Aorta (tissue), 5 donors: ENCODE measurements around the gene KIF6. TPM values are rescaled to one million over a fixed set of nuclear protein-coding genes. Genes with fewer than 3 reads are reported as not detected.

Experiments
- ATAC-seq: fragments of 200-7000 bp; cut with Tn5 transposase; one replicate; pipeline ENCODE4 v1.9.1; 2022; ENCODE audit warnings: moderate library complexity; ENCODE audit not compliant: low FRiP score
- DNase-seq, 2 donors: peaks; one replicate each; pipeline ENCODE4 v3.0.0-alpha.2; 2020
- H3K27ac ChIP-seq, 2 donors: one replicate each; pipeline ENCODE4 v1.5.1; 2013; ENCODE audit warnings: low read length in 2 of 2, mild to moderate bottlenecking in 2 of 2, moderate library complexity in 2 of 2, control low read depth in 1 of 2, inconsistent platforms in 1 of 2, low read depth in 1 of 2
- H3K27me3 ChIP-seq, 2 donors: one replicate each; pipeline ENCODE4 v1.6.1; 2013; ENCODE audit warnings: control low read depth in 1 of 2, low read length in 1 of 2, mild to moderate bottlenecking in 1 of 2, moderate library complexity in 1 of 2; ENCODE audit not compliant: insufficient read depth in 2 of 2, control insufficient read depth in 1 of 2
- H3K36me3 ChIP-seq, 2 donors: one replicate each; pipeline ENCODE4 v1.6.1; 2013; ENCODE audit warnings: control low read depth in 1 of 2, low read length in 1 of 2, mild to moderate bottlenecking in 1 of 2; ENCODE audit not compliant: insufficient read depth in 2 of 2, control insufficient read depth in 1 of 2
- H3K4me1 ChIP-seq, 2 donors: one replicate each; pipeline ENCODE4 v1.6.1; 2013; ENCODE audit warnings: low read length in 2 of 2, control low read depth in 1 of 2, mild to moderate bottlenecking in 1 of 2, moderate library complexity in 1 of 2; ENCODE audit not compliant: insufficient read depth in 2 of 2, control insufficient read depth in 1 of 2
- H3K4me3 ChIP-seq, 2 donors: one replicate each; pipeline ENCODE4 v1.5.1; 2013; ENCODE audit warnings: low read length in 2 of 2, control low read depth in 1 of 2, mild to moderate bottlenecking in 1 of 2
- H3K9me3 ChIP-seq: one replicate; pipeline ENCODE4 v1.6.1; 2013; ENCODE audit warnings: mild to moderate bottlenecking, low read length; ENCODE audit not compliant: control insufficient read depth
- WGBS, 2 donors: extraction: QIAGEN DNeasy Blood & Tissue Kit; methylation state at CpG; one replicate each; pipeline ENCODE4 v1.1.7; 2013; 5-methylcytosine and 5-hydroxymethylcytosine counted together
- intact Hi-C, 2 donors: fragments of 100-400 bp; cut with DNase I; formaldehyde crosslinking; loops; one replicate each; pipeline versions ENCODE4 v1.14.2 to v1.15.0; 2022
- polyA plus RNA-seq, 2 donors: library from polyadenylated mRNA; stranded (reverse); fragments of 200-250 nt; gene quantifications; one replicate each; pipeline ENCODE4 v1.2.3, GENCODE V29; 2013
- total RNA-seq, 2 donors: library from RNA; stranded (reverse); fragmentation: NEBNext Ultra II Directional; extraction: Animal tissue kit (Norgen Biotek cat#: 25700); gene quantifications; one replicate each; pipeline ENCODE4 v1.2.1, GENCODE V29; 2021
- donor health status: healthy with polysubstance abuse.
- donor health status: Bipolar disorder and iron deficiency.
- donor health status: DM: no; HTN: no; CAD: no.
- donor health status: DM: no; HTN: no; CAD: no.
- donor health status: DM: yes; HTN: yes; CAD: no.

Gene KIF6
- total and polyA plus RNA-seq, 4 donors = 0.39 to 0.63 (median 0.42) TPM; not detected in 1

DNA sequence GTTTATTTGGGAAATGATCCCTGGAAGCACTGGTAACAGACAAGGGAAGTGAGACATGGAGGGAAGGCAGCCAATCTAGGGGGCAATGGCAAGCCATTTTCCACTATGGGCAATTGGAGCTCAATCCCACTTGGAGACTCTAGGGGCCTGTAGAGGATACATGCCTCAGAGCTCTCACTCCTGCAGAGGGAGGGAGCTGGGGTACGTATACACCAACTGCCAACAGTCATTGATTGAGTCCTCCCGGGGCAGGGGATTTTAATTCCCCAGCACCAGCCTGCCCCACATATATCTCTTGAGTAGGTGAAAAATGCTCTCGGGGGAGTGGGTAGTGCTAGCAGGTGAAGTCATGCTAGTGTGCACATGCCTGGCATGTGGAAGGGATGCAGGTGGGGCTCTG is 323.8 kb downstream of the KIF6 start:
- DNase-seq (no peak), ATAC-seq (no peak)
- H3K9me3 ChIP-seq = no peaks in the 10 kb centered on the region
- H3K4me3 ChIP-seq = no peak overlapping the region
- no peaks in the 10 kb centered on the region for H3K4me1 ChIP-seq
- intact Hi-C loops = no loop called here
- no peak overlapping the region for H3K27ac ChIP-seq
- no peaks in the 10 kb centered on the region for H3K27me3 ChIP-seq
- 97 to 98% methylated on average over 3 of the region's 3 CpGs for WGBS, 2 donors
- H3K36me3 ChIP-seq = no peaks in the 10 kb centered on the region

DNA sequence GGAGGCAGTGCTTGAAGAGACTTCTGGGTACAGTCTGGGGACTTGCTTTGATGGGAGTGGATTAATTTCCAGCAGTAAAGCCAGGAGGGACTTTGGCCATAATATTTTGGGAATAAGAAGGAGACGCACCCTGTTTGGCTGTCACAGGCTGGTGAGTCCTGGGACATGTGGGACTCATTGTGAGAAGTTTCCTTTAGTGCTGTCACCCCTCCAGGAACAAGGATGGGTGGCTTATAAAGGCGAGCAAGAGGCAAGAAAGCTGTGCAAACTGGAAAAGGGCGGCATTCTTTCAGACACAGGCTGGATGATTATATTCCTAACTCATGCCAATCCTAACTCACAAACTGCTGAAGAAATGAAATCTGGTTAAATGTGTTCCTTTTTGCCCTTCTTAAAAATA is 325.2 kb downstream of the KIF6 start:
- no peaks in the 10 kb centered on the region for H3K27me3 ChIP-seq
- ATAC-seq = no peak
- H3K4me3 ChIP-seq = no peak overlapping the region
- no peaks in the 10 kb centered on the region for H3K9me3 ChIP-seq
- H3K36me3 ChIP-seq = no peaks in the 10 kb centered on the region
- no peaks in the 10 kb centered on the region for H3K4me1 ChIP-seq
- intact Hi-C loops = no loop called here
- 30 to 50% methylated on average over 3 of the region's 3 CpGs for WGBS, 2 donors
- no peak for DNase-seq
- no peak overlapping the region for H3K27ac ChIP-seq

- Histone ChIP-seq H3K9me3 (no peaks in the 10 kb centered on the region), H3K4me1 (no peaks in the 10 kb centered on the region), H3K36me3 (no peaks in the 10 kb centered on the region), H3K27ac (no peak overlapping the region), H3K27me3 (no peaks in the 10 kb centered on the region), H3K4me3 (no peak overlapping the region)
- WGBS, 2 donors = 89 to 95% methylated on average over 5 of the region's 5 CpGs
- DNase-seq = no peak
- ATAC-seq = no peak
- intact Hi-C loops = no loop called here
Measured at GRCh38 chr6:39396854-39397253, 328.4 kb downstream of the KIF6 start.

DNA sequence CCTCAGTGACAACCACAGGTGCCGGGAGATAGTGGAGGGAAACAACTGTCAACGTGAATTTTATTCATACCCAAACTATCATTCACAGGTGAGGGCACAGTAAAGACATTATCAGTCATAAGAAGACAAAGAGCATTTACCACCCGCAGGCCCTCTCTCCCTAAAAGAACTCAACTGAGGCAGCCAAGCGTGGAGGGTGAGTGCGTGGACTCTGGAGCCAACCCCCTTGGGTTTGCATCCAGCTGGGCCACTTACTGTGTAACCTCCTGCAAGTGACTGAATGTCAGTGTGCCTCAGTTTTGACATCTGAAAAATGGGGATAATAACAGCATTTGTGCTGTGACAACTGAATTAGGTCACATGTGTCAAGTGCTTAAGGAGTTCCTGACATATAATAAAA is 332.1 kb downstream of the KIF6 start:
- H3K36me3 ChIP-seq = no peaks in the 10 kb centered on the region
- no peaks in the 10 kb centered on the region for H3K27me3 ChIP-seq
- intact Hi-C loops = no loop called here
- no peak overlapping the region for H3K27ac ChIP-seq
- no peak overlapping the region for H3K4me3 ChIP-seq
- DNase-seq (no peak), ATAC-seq (no peak)
- H3K4me1 ChIP-seq = no peaks in the 10 kb centered on the region
- no peaks in the 10 kb centered on the region for H3K9me3 ChIP-seq
- WGBS, 2 donors = 92 to 95% methylated on average over 5 of the region's 5 CpGs

- ATAC-seq (no peak), DNase-seq (no peak)
- no peak overlapping the region for H3K4me3 ChIP-seq
- 95 to 97% methylated on average over 8 of the region's 8 CpGs for WGBS, 2 donors
- no peaks in the 10 kb centered on the region for H3K36me3 ChIP-seq
- intact Hi-C loops = no loop called here
- no peaks in the 10 kb centered on the region for H3K4me1 ChIP-seq
- no peak overlapping the region for H3K27ac ChIP-seq
- no peaks in the 10 kb centered on the region for H3K27me3 ChIP-seq
- H3K9me3 ChIP-seq = no peaks in the 10 kb centered on the region
Measured at GRCh38 chr6:39391182-39391581, 334.0 kb downstream of the KIF6 start.

DNA sequence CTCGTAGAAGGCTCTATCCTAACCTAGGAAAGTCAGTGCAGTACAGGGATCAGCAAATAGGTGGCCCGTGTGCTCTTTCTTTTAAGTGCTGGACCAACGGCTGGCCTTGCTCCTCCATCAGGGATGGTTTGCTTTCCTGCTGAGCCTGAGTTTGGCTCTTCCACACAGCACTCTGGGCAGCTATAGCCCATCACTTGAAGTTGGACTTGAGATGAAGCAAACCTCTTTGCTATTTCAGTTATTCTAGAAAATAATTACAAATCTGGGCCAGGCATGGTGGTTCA is 335.8 kb downstream of the KIF6 start:
- 82 to 90% methylated on average over 3 of the region's 3 CpGs for WGBS, 2 donors

DNA sequence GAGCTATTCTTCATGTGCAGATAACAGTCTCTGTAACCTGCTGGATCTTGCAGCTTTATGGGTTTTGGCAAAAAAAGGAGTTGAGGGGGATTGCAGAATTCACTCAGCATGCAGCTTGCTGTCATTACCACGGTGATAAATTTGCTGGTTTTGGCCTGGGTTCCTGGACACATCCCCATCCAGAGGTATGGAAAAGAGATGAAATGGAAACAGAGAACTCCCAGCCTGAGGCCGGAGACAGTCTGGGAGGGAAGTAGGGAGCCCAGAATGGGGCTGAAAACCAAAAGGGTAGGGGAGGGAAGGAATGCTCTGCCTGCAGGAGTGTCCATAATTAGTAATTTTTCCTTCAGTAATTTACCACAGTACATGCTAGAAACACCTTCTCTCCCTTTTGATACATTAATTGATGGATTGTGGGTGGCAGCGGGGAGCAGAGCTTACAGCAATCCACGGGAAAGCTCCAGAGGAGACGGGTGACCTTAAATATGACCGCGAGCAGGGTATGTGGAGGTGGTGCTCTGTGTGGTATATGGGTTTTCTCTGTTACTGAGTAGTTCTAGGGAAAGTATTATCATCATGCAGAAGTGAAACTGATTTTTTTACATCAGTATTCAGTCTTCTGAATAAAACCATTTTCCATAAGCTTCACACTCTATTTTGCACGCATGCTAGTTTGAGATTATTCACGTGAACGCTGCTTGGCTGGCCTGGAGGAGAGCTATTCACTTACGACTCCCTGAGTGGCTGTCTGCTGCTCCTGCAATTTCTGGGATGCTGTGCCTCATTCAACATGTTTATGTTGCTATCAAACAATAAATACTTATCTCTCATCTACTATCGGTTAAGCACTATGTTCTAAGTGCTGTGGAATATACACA is 336.4 kb downstream of the KIF6 start:
- no peaks in the 10 kb centered on the region for H3K27me3 ChIP-seq
- no peak for DNase-seq
- 78 to 81% methylated on average over 12 of the region's 12 CpGs for WGBS, 2 donors
- no peak for ATAC-seq
- H3K27ac ChIP-seq = no peak overlapping the region
- intact Hi-C loops = no loop called here
- H3K9me3 ChIP-seq = no peaks in the 10 kb centered on the region
- no peaks in the 10 kb centered on the region for H3K36me3 ChIP-seq
- no peaks in the 10 kb centered on the region for H3K4me1 ChIP-seq
- no peak overlapping the region for H3K4me3 ChIP-seq

More for the DNA sequence above, 335.8 kb downstream of the KIF6 start:
- no peak overlapping the region for H3K4me3 ChIP-seq
- DNase-seq (no peak), ATAC-seq (no peak)
- no peaks in the 10 kb centered on the region for H3K9me3 ChIP-seq
- H3K4me1 ChIP-seq = no peaks in the 10 kb centered on the region
- H3K27me3 ChIP-seq = no peaks in the 10 kb centered on the region
- no peaks in the 10 kb centered on the region for H3K36me3 ChIP-seq
- intact Hi-C loops = no loop called here
- no peak overlapping the region for H3K27ac ChIP-seq

DNA sequence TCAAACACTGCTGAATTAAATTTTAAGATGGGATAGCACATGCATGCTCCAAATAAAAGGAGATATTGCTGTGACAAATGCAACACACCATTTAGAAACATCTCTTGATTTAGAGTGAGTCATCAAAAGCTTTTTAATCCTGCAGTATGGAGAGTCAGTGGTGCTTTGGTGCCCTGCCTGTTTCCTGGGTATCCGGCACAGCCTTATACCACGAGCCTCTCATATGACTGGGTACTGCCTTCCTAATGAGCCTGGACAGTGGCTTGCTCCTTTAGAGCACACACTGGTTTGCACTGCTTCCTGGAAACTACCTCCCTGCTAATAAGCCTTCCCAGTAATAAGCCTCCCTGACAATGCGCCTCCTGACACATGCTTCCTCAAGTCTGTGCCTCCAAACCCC is 337.4 kb downstream of the KIF6 start:
- no peaks in the 10 kb centered on the region for H3K36me3 ChIP-seq
- ATAC-seq = no peak
- no peaks in the 10 kb centered on the region for H3K27me3 ChIP-seq
- H3K27ac ChIP-seq = no peak overlapping the region
- H3K9me3 ChIP-seq = no peaks in the 10 kb centered on the region
- H3K4me3 ChIP-seq = no peak overlapping the region
- DNase-seq = no peak
- intact Hi-C loops = no loop called here
- no peaks in the 10 kb centered on the region for H3K4me1 ChIP-seq
- 93 to 96% methylated on average over 3 of the region's 3 CpGs for WGBS, 2 donors

GRCh38 chr6:39386487-39386886 is 338.7 kb downstream of the KIF6 start:
- WGBS, 2 donors = 92 to 96% methylated on average over 3 of the region's 3 CpGs
- ATAC-seq (no peak), DNase-seq (no peak)
- Histone ChIP-seq H3K27ac (no peak overlapping the region), H3K9me3 (no peaks in the 10 kb centered on the region), H3K27me3 (no peaks in the 10 kb centered on the region), H3K4me1 (no peaks in the 10 kb centered on the region), H3K36me3 (no peaks in the 10 kb centered on the region), H3K4me3 (no peak overlapping the region)
- intact Hi-C loops = no loop called here
